Measurements from ENCODE around the gene KIAA0825. TPM values are rescaled to one million over a fixed set of nuclear protein-coding genes. Genes with fewer than 3 reads are reported as not detected.

KIAA0825 gene
- total RNA-seq, 5 donors from 2014 or later (not counting 1 experiment from before 2014, with no cell fraction given), result 1.4 to 4.0 (median 1.6) TPM

GRCh38 chr5:94316916-94317838, 301.2 kb downstream of the KIAA0825 start:
- H3K36me3 Mint-ChIP-seq, result no peaks in the 10 kb centered on the region
- no peak overlapping the region for H3K4me3 Mint-ChIP-seq
- no peaks in the 10 kb centered on the region for H3K4me1 Mint-ChIP-seq
- Histone ChIP-seq H3K36me3 (ENCODE audit: control insufficient read depth in 2 of 2, extremely low read depth in 1 of 2, insufficient read depth in 1 of 2, low read length in 1 of 2) (no peaks in the 10 kb centered on the region), H3K4me1 (ENCODE audit: control insufficient read depth in 1 of 2, extremely low read depth in 1 of 2, insufficient read depth in 2 of 2, low read length in 2 of 2) (no peaks in the 10 kb centered on the region), H3K4me3 (ENCODE audit: control insufficient read depth in 1 of 2, extremely low read depth in 1 of 2, low read length in 1 of 2) (no peak overlapping the region), H3K27ac (ENCODE audit: low read length) (no peak overlapping the region), H3K9me3 (no peaks in the 10 kb centered on the region), H3K27me3 (replicated peaks in 1 of 2; ENCODE audit: control insufficient read depth in 2 of 2, extremely low read depth in 1 of 2, insufficient read depth in 2 of 2, low read length in 1 of 2) (no peaks in the 10 kb centered on the region)
- CTCF ChIA-PET, result no interaction called here
- WGBS (ENCODE audit: insufficient coverage), result no CpG with 5 or more reads among the region's 6 CpGs
- ATAC-seq (replicated peaks in 1 of 4), result no peak
- DNase-seq, result no peak
- H3K9me3 Mint-ChIP-seq, result no peaks in the 10 kb centered on the region
- no peaks in the 10 kb centered on the region for H3K27me3 Mint-ChIP-seq
- H3K27ac Mint-ChIP-seq, result no peak overlapping the region
- POLR2A ChIA-PET, result interaction anchor here in 1 of 2 donors (0.6 kb wide), 1 partner anchor 44 kb away, joined by 3 read pairs; no protein-coding TSS in a partner anchor

DNA sequence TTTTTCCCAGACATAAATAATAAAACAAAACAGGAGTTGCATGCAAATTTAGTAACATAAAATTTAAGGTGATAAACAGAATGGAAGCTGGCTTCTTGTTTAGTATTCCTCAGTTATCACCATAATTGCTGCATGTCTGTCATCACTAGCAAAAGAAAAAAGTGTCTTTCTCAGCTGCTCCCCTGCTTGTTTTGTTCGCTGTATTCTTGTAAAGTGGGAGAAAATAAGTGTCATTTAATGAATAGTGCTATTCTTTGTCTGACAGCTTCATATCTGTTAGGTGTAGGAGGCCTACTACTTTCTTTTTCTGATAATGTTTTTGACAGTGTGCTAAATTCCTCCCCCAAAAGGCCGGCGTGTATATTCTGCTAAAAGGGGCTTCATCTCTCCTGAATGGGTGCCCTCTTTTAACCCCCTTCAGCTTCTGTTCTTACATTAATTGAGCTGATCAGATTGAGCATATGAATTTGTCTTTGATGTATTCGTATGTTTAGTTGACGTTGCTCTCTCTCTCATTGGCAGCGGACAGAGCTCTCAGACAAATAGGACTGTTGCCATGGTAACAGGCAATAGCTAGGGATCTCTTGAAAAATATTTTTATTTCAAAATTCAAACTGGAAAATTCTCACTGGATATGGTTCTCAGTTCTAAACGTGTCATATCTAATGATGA, 303.8 kb downstream of the KIAA0825 start:
- no peak for DNase-seq
- H3K4me1 Mint-ChIP-seq, result no peaks in the 10 kb centered on the region
- no peaks in the 10 kb centered on the region for H3K36me3 Mint-ChIP-seq
- no peaks in the 10 kb centered on the region for H3K27me3 Mint-ChIP-seq
- no peak overlapping the region for H3K4me3 Mint-ChIP-seq
- POLR2A ChIA-PET, result no interaction called here
- no peak overlapping the region for H3K27ac Mint-ChIP-seq
- Histone ChIP-seq H3K27me3 (replicated peaks in 1 of 2; ENCODE audit: control insufficient read depth in 2 of 2, extremely low read depth in 1 of 2, insufficient read depth in 2 of 2, low read length in 1 of 2) (no peaks in the 10 kb centered on the region), H3K4me3 (ENCODE audit: control insufficient read depth in 1 of 2, extremely low read depth in 1 of 2, low read length in 1 of 2) (no peak overlapping the region), H3K27ac (ENCODE audit: low read length) (no peak overlapping the region), H3K9me3 (no peaks in the 10 kb centered on the region), H3K36me3 (ENCODE audit: control insufficient read depth in 2 of 2, extremely low read depth in 1 of 2, insufficient read depth in 1 of 2, low read length in 1 of 2) (no peaks in the 10 kb centered on the region), H3K4me1 (ENCODE audit: control insufficient read depth in 1 of 2, extremely low read depth in 1 of 2, insufficient read depth in 2 of 2, low read length in 2 of 2) (no peaks in the 10 kb centered on the region)
- no peak for ATAC-seq (replicated peaks in 1 of 4)
- WGBS (ENCODE audit: insufficient coverage), result no CpG with 5 or more reads among the region's 7 CpGs
- H3K9me3 Mint-ChIP-seq, result no peaks in the 10 kb centered on the region
- CTCF ChIA-PET, result no interaction called here

- H3K4me1 Mint-ChIP-seq, result no peaks in the 10 kb centered on the region
- no peaks in the 10 kb centered on the region for H3K9me3 ChIP-seq
- no peak overlapping the region for H3K4me3 ChIP-seq (ENCODE audit: control insufficient read depth in 1 of 2, extremely low read depth in 1 of 2, low read length in 1 of 2)
- WGBS (ENCODE audit: insufficient coverage), result 90% methylated on average over 2 of the region's 3 CpGs
- ATAC-seq (replicated peaks in 1 of 4), result no peak
- no peaks in the 10 kb centered on the region for H3K4me1 ChIP-seq (ENCODE audit: control insufficient read depth in 1 of 2, extremely low read depth in 1 of 2, insufficient read depth in 2 of 2, low read length in 2 of 2)
- H3K9me3 Mint-ChIP-seq, result no peaks in the 10 kb centered on the region
- no peak overlapping the region for H3K27ac ChIP-seq (ENCODE audit: low read length)
- H3K27ac Mint-ChIP-seq, result no peak overlapping the region
- CTCF ChIA-PET, result no interaction called here
- POLR2A ChIA-PET, result no interaction called here
- no peaks in the 10 kb centered on the region for H3K27me3 ChIP-seq (replicated peaks in 1 of 2; ENCODE audit: control insufficient read depth in 2 of 2, extremely low read depth in 1 of 2, insufficient read depth in 2 of 2, low read length in 1 of 2)
- H3K36me3 ChIP-seq (ENCODE audit: control insufficient read depth in 2 of 2, extremely low read depth in 1 of 2, insufficient read depth in 1 of 2, low read length in 1 of 2), result no peaks in the 10 kb centered on the region
- no peaks in the 10 kb centered on the region for H3K27me3 Mint-ChIP-seq
- no peaks in the 10 kb centered on the region for H3K36me3 Mint-ChIP-seq
- H3K4me3 Mint-ChIP-seq, result no peak overlapping the region
- DNase-seq, result no peak
Observed at GRCh38 chr5:94313696-94314095, 304.7 kb downstream of the KIAA0825 start.

DNA sequence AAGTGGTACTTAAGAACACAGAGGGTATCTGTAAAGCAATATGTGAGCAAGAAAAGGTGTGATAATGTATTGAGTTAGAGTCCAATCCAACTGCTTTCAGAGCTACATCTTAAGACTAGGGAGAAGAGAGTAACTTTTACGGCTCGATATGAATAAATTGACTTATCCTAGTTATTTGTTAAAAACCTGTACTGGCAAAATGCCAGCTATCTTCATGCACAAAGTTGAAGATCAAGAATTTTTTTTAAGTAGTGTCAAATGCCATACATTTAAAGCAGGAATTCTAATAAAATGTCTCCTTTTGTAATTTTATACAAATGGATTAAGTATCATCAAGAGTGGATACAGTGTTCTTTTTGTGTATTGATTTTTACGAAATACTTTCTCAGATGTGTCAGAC, 305.2 kb downstream of the KIAA0825 start:
- Histone ChIP-seq H3K36me3 (ENCODE audit: control insufficient read depth in 2 of 2, extremely low read depth in 1 of 2, insufficient read depth in 1 of 2, low read length in 1 of 2) (no peaks in the 10 kb centered on the region), H3K9me3 (no peaks in the 10 kb centered on the region), H3K27me3 (replicated peaks in 1 of 2; ENCODE audit: control insufficient read depth in 2 of 2, extremely low read depth in 1 of 2, insufficient read depth in 2 of 2, low read length in 1 of 2) (no peaks in the 10 kb centered on the region), H3K4me3 (ENCODE audit: control insufficient read depth in 1 of 2, extremely low read depth in 1 of 2, low read length in 1 of 2) (no peak overlapping the region), H3K27ac (ENCODE audit: low read length) (no peak overlapping the region), H3K4me1 (ENCODE audit: control insufficient read depth in 1 of 2, extremely low read depth in 1 of 2, insufficient read depth in 2 of 2, low read length in 2 of 2) (no peaks in the 10 kb centered on the region)
- ATAC-seq (replicated peaks in 1 of 4) (no peak), DNase-seq (no peak)
- Mint-ChIP-seq H3K27ac (no peak overlapping the region), H3K4me3 (no peak overlapping the region), H3K4me1 (no peaks in the 10 kb centered on the region), H3K9me3 (no peaks in the 10 kb centered on the region), H3K36me3 (no peaks in the 10 kb centered on the region), H3K27me3 (no peaks in the 10 kb centered on the region)
- no CpG with 5 or more reads among the region's 3 CpGs for WGBS (ENCODE audit: insufficient coverage)
- ChIA-PET CTCF (no interaction called here), POLR2A (no interaction called here)

GRCh38 chr5:94312298-94312697, 306.1 kb downstream of the KIAA0825 start:
- ChIA-PET POLR2A (no interaction called here), CTCF (no interaction called here)
- DNase-seq (no peak), ATAC-seq (replicated peaks in 1 of 4) (no peak)
- Histone ChIP-seq H3K27me3 (replicated peaks in 1 of 2; ENCODE audit: control insufficient read depth in 2 of 2, extremely low read depth in 1 of 2, insufficient read depth in 2 of 2, low read length in 1 of 2) (no peaks in the 10 kb centered on the region), H3K27ac (ENCODE audit: low read length) (no peak overlapping the region), H3K9me3 (no peaks in the 10 kb centered on the region), H3K36me3 (ENCODE audit: control insufficient read depth in 2 of 2, extremely low read depth in 1 of 2, insufficient read depth in 1 of 2, low read length in 1 of 2) (no peaks in the 10 kb centered on the region), H3K4me1 (ENCODE audit: control insufficient read depth in 1 of 2, extremely low read depth in 1 of 2, insufficient read depth in 2 of 2, low read length in 2 of 2) (no peaks in the 10 kb centered on the region), H3K4me3 (ENCODE audit: control insufficient read depth in 1 of 2, extremely low read depth in 1 of 2, low read length in 1 of 2) (no peak overlapping the region)
- Mint-ChIP-seq H3K4me3 (no peak overlapping the region), H3K36me3 (no peaks in the 10 kb centered on the region), H3K27ac (no peak overlapping the region), H3K9me3 (no peaks in the 10 kb centered on the region), H3K4me1 (no peaks in the 10 kb centered on the region), H3K27me3 (no peaks in the 10 kb centered on the region)
- 100% methylated on average over 2 of the region's 5 CpGs for WGBS (ENCODE audit: insufficient coverage)

DNA sequence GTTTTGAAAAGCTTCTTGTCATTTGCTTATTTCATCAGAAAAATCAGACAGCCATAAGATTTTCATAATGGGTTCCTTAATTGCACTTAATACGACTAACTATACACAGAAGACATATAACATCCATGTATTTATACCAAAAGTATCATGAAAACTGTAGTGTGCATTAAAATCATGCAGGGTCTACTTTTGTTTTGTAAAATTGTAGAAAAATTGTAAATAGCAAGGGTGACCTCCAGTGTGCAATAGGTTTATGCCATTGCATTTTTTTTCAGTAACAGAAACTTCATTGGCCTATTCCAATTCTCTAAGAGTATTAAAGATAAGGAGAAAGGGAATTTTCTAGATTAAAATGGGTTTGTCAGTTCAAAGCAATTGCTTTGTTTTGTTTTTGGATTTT, 307.6 kb downstream of the KIAA0825 start:
- Mint-ChIP-seq H3K36me3 (no peaks in the 10 kb centered on the region), H3K27ac (no peak overlapping the region), H3K4me1 (no peaks in the 10 kb centered on the region), H3K27me3 (no peaks in the 10 kb centered on the region), H3K9me3 (no peaks in the 10 kb centered on the region), H3K4me3 (no peak overlapping the region)
- H3K4me3 ChIP-seq (ENCODE audit: control insufficient read depth in 1 of 2, extremely low read depth in 1 of 2, low read length in 1 of 2), result no peak overlapping the region
- DNase-seq, result no peak
- no peak for ATAC-seq (replicated peaks in 1 of 4)
- H3K27ac ChIP-seq (ENCODE audit: low read length), result no peak overlapping the region
- no CpG with 5 or more reads among the region's 1 CpG for WGBS (ENCODE audit: insufficient coverage)
- H3K4me1 ChIP-seq (ENCODE audit: control insufficient read depth in 1 of 2, extremely low read depth in 1 of 2, insufficient read depth in 2 of 2, low read length in 2 of 2), result no peaks in the 10 kb centered on the region
- ChIA-PET CTCF (no interaction called here), POLR2A (interaction anchor here in 1 of 2 donors (0.7 kb wide), 1 partner anchor 44 kb away, joined by 3 read pairs; no protein-coding TSS in a partner anchor)
- H3K27me3 ChIP-seq (replicated peaks in 1 of 2; ENCODE audit: control insufficient read depth in 2 of 2, extremely low read depth in 1 of 2, insufficient read depth in 2 of 2, low read length in 1 of 2), result no peaks in the 10 kb centered on the region
- H3K36me3 ChIP-seq (ENCODE audit: control insufficient read depth in 2 of 2, extremely low read depth in 1 of 2, insufficient read depth in 1 of 2, low read length in 1 of 2), result no peaks in the 10 kb centered on the region
- H3K9me3 ChIP-seq, result no peaks in the 10 kb centered on the region
